Liver (tissue), 3 donors: Measurements from ENCODE around the gene SAMD8.

ENCODE experiments used
- GABPA ChIP-seq, 2 donors: IDR thresholded peaks in 1 of 2; conservative IDR thresholded peaks in 1 of 2; 2 replicates each; pipeline ENCODE4 v1.6.1; 2016; ENCODE audit warnings: antibody characterized with exemption in 2 of 2, mild to moderate bottlenecking in 1 of 2, moderate library complexity in 1 of 2
- HNF4A ChIP-seq, 2 donors: conservative IDR thresholded peaks; 2 replicates each; pipeline ENCODE4 v1.6.1; 2016; ENCODE audit warnings: antibody characterized with exemption in 2 of 2, mild to moderate bottlenecking in 2 of 2
- SP1 ChIP-seq: IDR thresholded peaks from 2 replicates; pipeline ENCODE4 v1.6.1; 2018; ENCODE audit warnings: antibody characterized with exemption, mild to moderate bottlenecking
- TF ChIP-seq, protein P1 (sequence below): fragments of 150-350 bp; IDR thresholded peaks from 2 replicates; pipeline ENCODE4 v1.5.1; 2017; ENCODE audit warnings: improper control_type of control experiment, low read depth, low read length; ENCODE audit not compliant: missing input control
- donor health status: healthy.
- donor health status: healthy.

GRCh38 chr10:75089634-75090033 is 21.8 kb upstream of the SAMD8 start:
- TF ChIP-seq HNF4A (conservative IDR thresholded peaks at IDR 0.05) (no peak), GABPA (IDR thresholded peaks at IDR 0.05 in 1 of 2, conservative IDR thresholded peaks at IDR 0.05 in 1 of 2) (no peak), SP1 (no peak)
- TF ChIP-seq, protein P1, sequence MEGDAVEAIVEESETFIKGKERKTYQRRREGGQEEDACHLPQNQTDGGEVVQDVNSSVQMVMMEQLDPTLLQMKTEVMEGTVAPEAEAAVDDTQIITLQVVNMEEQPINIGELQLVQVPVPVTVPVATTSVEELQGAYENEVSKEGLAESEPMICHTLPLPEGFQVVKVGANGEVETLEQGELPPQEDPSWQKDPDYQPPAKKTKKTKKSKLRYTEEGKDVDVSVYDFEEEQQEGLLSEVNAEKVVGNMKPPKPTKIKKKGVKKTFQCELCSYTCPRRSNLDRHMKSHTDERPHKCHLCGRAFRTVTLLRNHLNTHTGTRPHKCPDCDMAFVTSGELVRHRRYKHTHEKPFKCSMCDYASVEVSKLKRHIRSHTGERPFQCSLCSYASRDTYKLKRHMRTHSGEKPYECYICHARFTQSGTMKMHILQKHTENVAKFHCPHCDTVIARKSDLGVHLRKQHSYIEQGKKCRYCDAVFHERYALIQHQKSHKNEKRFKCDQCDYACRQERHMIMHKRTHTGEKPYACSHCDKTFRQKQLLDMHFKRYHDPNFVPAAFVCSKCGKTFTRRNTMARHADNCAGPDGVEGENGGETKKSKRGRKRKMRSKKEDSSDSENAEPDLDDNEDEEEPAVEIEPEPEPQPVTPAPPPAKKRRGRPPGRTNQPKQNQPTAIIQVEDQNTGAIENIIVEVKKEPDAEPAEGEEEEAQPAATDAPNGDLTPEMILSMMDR: no peak
